Muscle of arm (tissue), 14 donors: ENCODE data around the gene UBAP2L. TPM values are rescaled to one million over a fixed set of nuclear protein-coding genes. Genes with fewer than 3 reads are reported as not detected.
A peak's percentile ranks its signal among the peaks of the same experiment; 100 is the strongest.

Experiments used
- DNase-seq: peaks from one replicate; pipeline ENCODE4 v3.0.0-alpha.2; 2013
- long read RNA-seq, 11 donors: transcript quantifications; one replicate each; lab custom pipeline, GENCODE V29; 2026
- polyA plus RNA-seq, 12 donors: library from polyadenylated mRNA; unstranded; fragments of 120-200 nt; gene quantifications; one replicate each; pipeline ENCODE4 v1.2.1, GENCODE V29; 2013; ENCODE audit not compliant: insufficient read length in 12 of 12

UBAP2L gene
- 100 to 1,000 TPM in 10 of 12 donors, 10 to 100 TPM in 2; 94.6 to 468 (median 111) TPM for polyA plus RNA-seq
- long read RNA-seq, donor 1, partial matches to known transcripts = 54 of 55 reads
- long read RNA-seq, donor 1, other reads (novel, unspliced or antisense) = 0 of 55 reads
- long read RNA-seq, donor 2, partial matches to known transcripts = 21 of 210 reads
- long read RNA-seq, donor 2, other reads (novel, unspliced or antisense) = 185 of 210 reads
- long read RNA-seq, donor 3, partial matches to known transcripts = 21 of 22 reads
- long read RNA-seq, donor 3, other reads (novel, unspliced or antisense) = 0 of 22 reads
- long read RNA-seq, donor 4, partial matches to known transcripts = 8 of 9 reads
- long read RNA-seq, donor 4, other reads (novel, unspliced or antisense) = 0 of 9 reads
- long read RNA-seq, donor 5, partial matches to known transcripts = 82 of 85 reads
- long read RNA-seq, donor 5, other reads (novel, unspliced or antisense) = 0 of 85 reads
- long read RNA-seq, donor 6, partial matches to known transcripts = 0 of 58 reads
- long read RNA-seq, donor 6, other reads (novel, unspliced or antisense) = 57 of 58 reads
- long read RNA-seq, donor 7, partial matches to known transcripts = 12 of 13 reads
- long read RNA-seq, donor 7, other reads (novel, unspliced or antisense) = 0 of 13 reads
- long read RNA-seq, donor 8, partial matches to known transcripts = 75 of 77 reads
- long read RNA-seq, donor 8, other reads (novel, unspliced or antisense) = 0 of 77 reads
- long read RNA-seq, donor 9, partial matches to known transcripts = 17 of 19 reads
- long read RNA-seq, donor 9, other reads (novel, unspliced or antisense) = 0 of 19 reads
- long read RNA-seq, donor 10, partial matches to known transcripts = 29 of 32 reads
- long read RNA-seq, donor 10, other reads (novel, unspliced or antisense) = 0 of 32 reads
- long read RNA-seq, donor 11, partial matches to known transcripts = 46 of 53 reads
- long read RNA-seq, donor 11, other reads (novel, unspliced or antisense) = 6 of 53 reads

- DNase-seq = peak; percentile 100
These were observed at the start of gene UBAP2L for GRCh38 chr1:154220071-154220969. UBAP2L (plus strand) TSS chr1:154220955; CDS start chr1:154225124, 4,169 bp downstream.

GRCh38 chr1:154171223-154171583, 49.6 kb upstream of the UBAP2L start:
- no peak for DNase-seq

GRCh38 chr1:154171880-154172279, 48.9 kb upstream of the UBAP2L start:
- DNase-seq = no peak

GRCh38 chr1:154174654-154175053, 46.1 kb upstream of the UBAP2L start:
- DNase-seq = no peak

- DNase-seq = peak; percentile 50
These were observed 44.4 kb upstream of the UBAP2L start for GRCh38 chr1:154176337-154176736.

- DNase-seq = no peak
These were observed 42.7 kb upstream of the UBAP2L start for GRCh38 chr1:154178013-154178412.

- no peak for DNase-seq
These were observed 41.6 kb upstream of the UBAP2L start for GRCh38 chr1:154178911-154179811.

- DNase-seq = no peak
These were observed 40.6 kb upstream of the UBAP2L start for GRCh38 chr1:154179946-154180687.

- DNase-seq = no peak
These were observed 38.8 kb upstream of the UBAP2L start for GRCh38 chr1:154181944-154182343.

- peak; percentile 61 for DNase-seq
These were observed 38.3 kb upstream of the UBAP2L start for GRCh38 chr1:154182344-154183045.

- DNase-seq = peak; percentile 94
These were observed 37.5 kb upstream of the UBAP2L start for GRCh38 chr1:154183046-154183915.

GRCh38 chr1:154186177-154186576, 34.6 kb upstream of the UBAP2L start:
- DNase-seq = no peak

- DNase-seq = no peak
These were observed 33.8 kb upstream of the UBAP2L start for GRCh38 chr1:154186852-154187501.

- DNase-seq = no peak
These were observed 30.2 kb upstream of the UBAP2L start for GRCh38 chr1:154190550-154190949.

GRCh38 chr1:154191990-154192461, 28.7 kb upstream of the UBAP2L start, which contains the start of gene TPM3:
TPM3 (minus strand) TSS chr1:154192100; CDS start chr1:154192018, 82 bp downstream.
- DNase-seq = no peak

GRCh38 chr1:154192476-154192875, 28.3 kb upstream of the UBAP2L start:
- DNase-seq = no peak

- no peak for DNase-seq
These were observed 26.9 kb upstream of the UBAP2L start for GRCh38 chr1:154193821-154194220.
